WTC11 (cell line): ENCODE results near the gene ABHD17B. TPM values are rescaled to one million over a fixed set of nuclear protein-coding genes. Genes with fewer than 3 reads are reported as not detected.
A peak's percentile ranks its signal among the peaks of the same experiment; 100 is the strongest.

Experiments
- ATAC-seq: fragments of 200-7000 bp; cut with Tn5 transposase; 2 replicates; pipeline ENCODE4 v1.10.0; 2021; ENCODE audit warnings: mild to moderate bottlenecking, moderate library complexity
- CTCF ChIA-PET: fragments of 300-600 bp; sonication (Branson Sonifier 250); formaldehyde crosslinking; loops from one replicate; lab custom pipeline; 2021; ENCODE audit warnings: antibody characterized with exemption; lab: Charles Lee
- POLR2A ChIA-PET: fragments of 350-600 bp; sonication (Branson Sonifier 250); formaldehyde crosslinking; loops from one replicate; lab custom pipeline; 2021; ENCODE audit warnings: antibody characterized with exemption; lab: Charles Lee
- DNase-seq: peaks from one replicate; pipeline ENCODE4 v3.0.0; 2021; ENCODE audit warnings: low spot score
- H3K27ac Mint-ChIP-seq: 2 replicates; pipeline ENCODE4 v1.8.0; 2021; ENCODE audit warnings: mixed read lengths
- H3K27me3 Mint-ChIP-seq: 2 replicates; pipeline ENCODE4 v1.8.0; 2021; ENCODE audit warnings: low read depth, mild to moderate bottlenecking, moderate library complexity, mixed read lengths
- H3K36me3 Mint-ChIP-seq: 2 replicates; pipeline ENCODE4 v1.8.0; 2021; ENCODE audit warnings: mixed read lengths
- H3K4me1 Mint-ChIP-seq: 2 replicates; pipeline ENCODE4 v1.8.0; 2022; ENCODE audit warnings: mixed read lengths
- H3K4me3 Mint-ChIP-seq: 2 replicates; pipeline ENCODE4 v1.8.0; 2021; ENCODE audit warnings: mild to moderate bottlenecking, moderate library complexity, mixed read lengths
- H3K9me3 Mint-ChIP-seq: 2 replicates; pipeline ENCODE4 v1.8.0; 2021; ENCODE audit warnings: mixed read lengths
- AFF4 ChIP-seq: sonication (generic); formaldehyde crosslinking; IDR thresholded peaks from 2 replicates; pipeline ENCODE4 v1.8.1; 2023; ENCODE audit warnings: mild to moderate bottlenecking, missing genetic modification reagents, borderline replicate concordance
- ATF3 ChIP-seq: sonication (generic); formaldehyde crosslinking; conservative IDR thresholded peaks from 2 replicates; pipeline ENCODE4 v1.8.1; 2022; ENCODE audit warnings: mild to moderate bottlenecking, missing genetic modification reagents
- ATF6 ChIP-seq: sonication (generic); formaldehyde crosslinking; IDR thresholded peaks from 2 replicates; pipeline ENCODE4 v1.8.1; 2023; ENCODE audit warnings: mild to moderate bottlenecking, missing genetic modification reagents
- FOXJ3 ChIP-seq: sonication (generic); formaldehyde crosslinking; IDR thresholded peaks from 2 replicates; pipeline ENCODE4 v1.9.0; 2021; ENCODE audit warnings: missing genetic modification reagents, mild to moderate bottlenecking, borderline replicate concordance
- FOXK1 ChIP-seq: sonication (generic); formaldehyde crosslinking; IDR thresholded peaks from 2 replicates; pipeline ENCODE4 v1.8.0; 2022; ENCODE audit warnings: mild to moderate bottlenecking, moderate library complexity, missing genetic modification reagents
- FOXP1 ChIP-seq: sonication (generic); formaldehyde crosslinking; IDR thresholded peaks from 2 replicates; pipeline ENCODE4 v1.8.0; 2022; ENCODE audit warnings: missing genetic modification reagents, mild to moderate bottlenecking, moderate library complexity, borderline replicate concordance
- IRF2 ChIP-seq: sonication (generic); formaldehyde crosslinking; IDR thresholded peaks from 2 replicates; pipeline ENCODE4 v1.8.0; 2022; ENCODE audit warnings: low read depth, missing genetic modification reagents, borderline replicate concordance
- JAZF1 ChIP-seq: fragments of 250-450 bp; sonication (Bioruptor Pico); IDR thresholded peaks from 2 replicates; pipeline ENCODE4 v1.9.0; 2021; ENCODE audit warnings: moderate library complexity, mild to moderate bottlenecking, inconsistent platforms
- NFATC4 ChIP-seq: fragments of 250-450 bp; sonication (Bioruptor Pico); IDR thresholded peaks from 2 replicates; pipeline ENCODE4 v1.9.0; 2021; ENCODE audit warnings: mild to moderate bottlenecking
- NR2C2 ChIP-seq: sonication (generic); formaldehyde crosslinking; IDR thresholded peaks from 2 replicates; pipeline ENCODE4 v1.8.0; 2022; ENCODE audit warnings: mild to moderate bottlenecking, missing genetic modification reagents
- PRDM15 ChIP-seq: sonication (generic); formaldehyde crosslinking; IDR thresholded peaks from 2 replicates; pipeline ENCODE4 v1.8.0; 2022; ENCODE audit warnings: missing genetic modification reagents
- RELA ChIP-seq: sonication (generic); formaldehyde crosslinking; IDR thresholded peaks from 2 replicates; pipeline ENCODE4 v1.8.1; 2022; ENCODE audit warnings: missing genetic modification reagents, mild to moderate bottlenecking, borderline replicate concordance
- SOX15 ChIP-seq: fragments of 250-450 bp; sonication (Bioruptor Pico); IDR thresholded peaks from 2 replicates; pipeline ENCODE4 v1.9.0; 2021; ENCODE audit warnings: mild to moderate bottlenecking
- ZNF121 ChIP-seq: sonication (generic); formaldehyde crosslinking; IDR thresholded peaks from 2 replicates; pipeline ENCODE4 v1.8.0; 2023; ENCODE audit warnings: missing genetic modification reagents
- ZNF138 ChIP-seq: sonication (generic); formaldehyde crosslinking; conservative IDR thresholded peaks from 2 replicates; pipeline ENCODE4 v1.8.1; 2022; ENCODE audit warnings: mild to moderate bottlenecking, moderate library complexity, missing genetic modification reagents
- ZNF232 ChIP-seq: sonication (generic); formaldehyde crosslinking; IDR thresholded peaks from 2 replicates; pipeline ENCODE4 v1.8.0; 2022; ENCODE audit warnings: mild to moderate bottlenecking, missing genetic modification reagents
- ZSCAN18 ChIP-seq: fragments of 250-450 bp; sonication (Bioruptor Pico); IDR thresholded peaks from 2 replicates; pipeline ENCODE4 v2.1.2; 2022; ENCODE audit warnings: mild to moderate bottlenecking, moderate library complexity
- total RNA-seq: library from RNA; stranded (reverse); gene quantifications from 3 replicates; pipeline ENCODE4 v1.2.3, GENCODE V29; 2021
- TF ChIP-seq, protein P1 (sequence below): sonication (generic); formaldehyde crosslinking; IDR thresholded peaks from 2 replicates; pipeline ENCODE4 v1.8.1; 2023; ENCODE audit warnings: mild to moderate bottlenecking, missing genetic modification reagents, moderate library complexity
- TF ChIP-seq, protein P2 (sequence below): sonication (generic); formaldehyde crosslinking; IDR thresholded peaks from 2 replicates; pipeline ENCODE4 v1.8.1; 2023; ENCODE audit warnings: mild to moderate bottlenecking, moderate library complexity, missing genetic modification reagents

Gene ABHD17B
- total RNA-seq, 1 experiment from 2014 or later = 56.6 TPM

- H3K4me1 Mint-ChIP-seq = peaks cover 41% of the 10 kb centered on the region
- ATAC-seq (no peak), DNase-seq (no peak)
- H3K36me3 Mint-ChIP-seq = peaks cover 36% of the 10 kb centered on the region
- ChIA-PET POLR2A (interaction anchor here (0.6 kb wide), 1 partner anchor 25 kb away, joined by 3 read pairs; the partner anchor contains the start of genes ABHD17B and C9orf85), CTCF (no interaction called here)
- H3K9me3 Mint-ChIP-seq = peaks cover 16% of the 10 kb centered on the region
- no peak overlapping the region for H3K27ac Mint-ChIP-seq
- no peak overlapping the region for H3K4me3 Mint-ChIP-seq
- H3K27me3 Mint-ChIP-seq = no peaks in the 10 kb centered on the region
- TF ChIP-seq ZNF121 = peak; percentile 68; the same call in 1 of the 2 replicates
- TF ChIP-seq NFATC4 (CRISPR knock-in tag) = no peak
Measured at GRCh38 chr9:71886541-71886940, 24.5 kb downstream of the ABHD17B start.

DNA sequence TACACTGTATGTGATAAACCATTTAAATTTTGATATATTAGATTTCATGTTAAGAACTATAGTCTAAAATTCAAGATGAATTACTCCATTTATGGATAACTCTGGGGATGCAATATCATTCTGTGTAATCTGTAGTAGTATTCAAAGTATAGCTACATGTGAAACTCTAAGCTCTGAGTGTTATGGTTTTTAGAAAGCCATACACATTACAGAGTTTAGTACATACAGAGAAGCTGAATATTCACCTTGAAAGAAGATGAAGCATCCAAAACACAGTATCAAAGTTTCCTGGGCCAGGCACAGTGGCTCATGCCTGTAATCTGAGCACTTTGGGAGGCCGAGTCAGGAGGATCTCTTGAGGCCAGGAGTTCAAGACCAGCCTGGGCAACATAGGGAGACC lies 25.0 kb downstream of the ABHD17B start:
- POLR2A ChIA-PET = no interaction called here
- peaks cover 36% of the 10 kb centered on the region for H3K36me3 Mint-ChIP-seq
- TF ChIP-seq NR2C2 (CRISPR knock-in tag) (no peak), JAZF1 (no peak), FOXK1 (CRISPR knock-in tag) (no peak), IRF2 (no peak), ZNF138 (no peak)
- TF ChIP-seq, protein P1, sequence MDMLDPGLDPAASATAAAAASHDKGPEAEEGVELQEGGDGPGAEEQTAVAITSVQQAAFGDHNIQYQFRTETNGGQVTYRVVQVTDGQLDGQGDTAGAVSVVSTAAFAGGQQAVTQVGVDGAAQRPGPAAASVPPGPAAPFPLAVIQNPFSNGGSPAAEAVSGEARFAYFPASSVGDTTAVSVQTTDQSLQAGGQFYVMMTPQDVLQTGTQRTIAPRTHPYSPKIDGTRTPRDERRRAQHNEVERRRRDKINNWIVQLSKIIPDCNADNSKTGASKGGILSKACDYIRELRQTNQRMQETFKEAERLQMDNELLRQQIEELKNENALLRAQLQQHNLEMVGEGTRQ = no peak
- CTCF ChIA-PET = no interaction called here
- H3K27me3 Mint-ChIP-seq = no peaks in the 10 kb centered on the region
- H3K4me3 Mint-ChIP-seq = no peak overlapping the region
- H3K4me1 Mint-ChIP-seq = peaks cover 41% of the 10 kb centered on the region
- DNase-seq (no peak), ATAC-seq (no peak)
- peaks cover 16% of the 10 kb centered on the region for H3K9me3 Mint-ChIP-seq
- no peak overlapping the region for H3K27ac Mint-ChIP-seq

DNA sequence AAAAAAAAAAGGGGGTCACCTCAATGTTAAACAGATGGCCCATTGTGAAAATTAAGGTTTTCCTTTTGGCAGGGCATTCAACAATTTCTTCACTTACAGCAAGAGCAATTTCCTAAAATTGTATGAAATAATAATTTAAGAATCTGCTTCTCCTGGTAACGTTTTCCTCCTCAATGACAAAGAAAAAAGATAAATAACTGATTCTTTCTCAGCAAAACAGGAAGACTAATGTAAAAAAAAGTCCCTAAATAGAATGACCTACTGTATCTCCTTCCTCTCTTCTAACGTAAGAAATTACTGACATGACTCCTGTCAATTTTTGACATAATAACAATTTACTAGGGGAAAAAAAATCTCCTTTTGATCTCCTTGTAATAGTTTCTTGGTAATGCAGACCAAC lies 25.5 kb downstream of the ABHD17B start:
- ATAC-seq = no peak
- no peak for DNase-seq
- H3K27me3 Mint-ChIP-seq = no peaks in the 10 kb centered on the region
- H3K4me3 Mint-ChIP-seq = no peak overlapping the region
- no peak overlapping the region for H3K27ac Mint-ChIP-seq
- ChIA-PET CTCF (no interaction called here), POLR2A (no interaction called here)
- H3K36me3 Mint-ChIP-seq = peaks cover 36% of the 10 kb centered on the region
- H3K9me3 Mint-ChIP-seq = peaks cover 16% of the 10 kb centered on the region
- H3K4me1 Mint-ChIP-seq = peaks cover 39% of the 10 kb centered on the region
- TF ChIP-seq PRDM15 (CRISPR knock-in tag) (no peak), ZNF138 (no peak), ZSCAN18 (CRISPR knock-in tag) (no peak), FOXJ3 (CRISPR knock-in tag) (no peak), AFF4 (CRISPR knock-in tag) (no peak), ATF6 (CRISPR knock-in tag) (no peak), JAZF1 (no peak), ZNF232 (CRISPR knock-in tag) (no peak), SOX15 (no peak), FOXP1 (CRISPR knock-in tag) (no peak), RELA (no peak), ATF3 (CRISPR knock-in tag) (no peak)
- TF ChIP-seq, protein P2, sequence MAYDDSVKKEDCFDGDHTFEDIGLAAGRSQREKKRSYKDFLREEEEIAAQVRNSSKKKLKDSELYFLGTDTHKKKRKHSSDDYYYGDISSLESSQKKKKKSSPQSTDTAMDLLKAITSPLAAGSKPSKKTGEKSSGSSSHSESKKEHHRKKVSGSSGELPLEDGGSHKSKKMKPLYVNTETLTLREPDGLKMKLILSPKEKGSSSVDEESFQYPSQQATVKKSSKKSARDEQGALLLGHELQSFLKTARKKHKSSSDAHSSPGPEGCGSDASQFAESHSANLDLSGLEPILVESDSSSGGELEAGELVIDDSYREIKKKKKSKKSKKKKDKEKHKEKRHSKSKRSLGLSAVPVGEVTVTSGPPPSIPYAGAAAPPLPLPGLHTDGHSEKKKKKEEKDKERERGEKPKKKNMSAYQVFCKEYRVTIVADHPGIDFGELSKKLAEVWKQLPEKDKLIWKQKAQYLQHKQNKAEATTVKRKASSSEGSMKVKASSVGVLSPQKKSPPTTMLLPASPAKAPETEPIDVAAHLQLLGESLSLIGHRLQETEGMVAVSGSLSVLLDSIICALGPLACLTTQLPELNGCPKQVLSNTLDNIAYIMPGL = no peak
